Smooth muscle cell (in vitro differentiated cells): ENCODE results near the gene RSBN1. TPM values are rescaled to one million over a fixed set of nuclear protein-coding genes. Genes with fewer than 3 reads are reported as not detected.
A peak's percentile ranks its signal among the peaks of the same experiment; 100 is the strongest.

ENCODE experiments used
- DNase-seq: peaks from one replicate; lab custom pipeline; 2025; ENCODE audit not compliant: unreplicated experiment; lab: John Stamatoyannopoulos, UW
- H2AFZ ChIP-seq: fragments of 200-600 bp; sonication (generic); 2 replicates; pipeline ENCODE4 v1.6.0; 2016; ENCODE audit warnings: antibody characterized with exemption, low read depth, mild to moderate bottlenecking
- H3F3A ChIP-seq: fragments of 200-600 bp; sonication (generic); 2 replicates; pipeline ENCODE4 v1.6.0; 2017; ENCODE audit warnings: antibody characterized with exemption, low read depth
- H3K27ac ChIP-seq: fragments of 200-600 bp; sonication (generic); 2 replicates; pipeline ENCODE4 v1.5.1; 2016; ENCODE audit warnings: low read depth, mild to moderate bottlenecking
- H3K27me3 ChIP-seq: fragments of 200-600 bp; sonication (generic); 2 replicates; pipeline ENCODE4 v1.6.1; 2016; ENCODE audit warnings: low read depth, mild to moderate bottlenecking
- H3K36me3 ChIP-seq: fragments of 200-600 bp; sonication (generic); 2 replicates; pipeline ENCODE4 v1.5.1; 2016; ENCODE audit warnings: low read depth
- H3K4me1 ChIP-seq: fragments of 200-600 bp; sonication (generic); 2 replicates; pipeline ENCODE4 v1.5.1; 2016; ENCODE audit warnings: low read depth
- H3K4me2 ChIP-seq: fragments of 200-600 bp; sonication (generic); 2 replicates; pipeline ENCODE4 v1.6.0; 2016; ENCODE audit warnings: mild to moderate bottlenecking
- H3K4me3 ChIP-seq: fragments of 200-600 bp; sonication (generic); 2 replicates; pipeline ENCODE4 v1.5.1; 2016; ENCODE audit warnings: mild to moderate bottlenecking
- H3K79me2 ChIP-seq: fragments of 200-600 bp; sonication (generic); 2 replicates; pipeline ENCODE4 v1.6.0; 2016; ENCODE audit warnings: low read depth, mild to moderate bottlenecking
- H3K9ac ChIP-seq: fragments of 200-600 bp; sonication (generic); 2 replicates; pipeline ENCODE4 v1.6.0; 2016; ENCODE audit warnings: low read depth
- H3K9me3 ChIP-seq: fragments of 200-600 bp; sonication (generic); replicated peaks from 2 replicates; pipeline ENCODE4 v1.5.1; 2016; ENCODE audit warnings: low read depth
- H4K20me1 ChIP-seq: fragments of 200-600 bp; sonication (generic); 2 replicates; pipeline ENCODE4 v1.6.0; 2016; ENCODE audit warnings: low read depth
- CTCF ChIP-seq: fragments of 200-600 bp; sonication (generic); IDR thresholded peaks from 2 replicates; pipeline ENCODE4 v1.5.1; 2017; ENCODE audit warnings: borderline replicate concordance, mild to moderate bottlenecking, antibody characterized with exemption; ENCODE audit not compliant: insufficient read depth, poor library complexity, severe bottlenecking
- WGBS: methylation state at CpG from one replicate; pipeline ENCODE4 v1.1.7; 2016; ENCODE audit warnings: low lambda C conversion rate; 5-methylcytosine and 5-hydroxymethylcytosine counted together
- polyA plus RNA-seq: library from polyadenylated mRNA; unstranded; fragments of >200 nt; fragmentation: Nextera tagmentation; extraction: Ambion mirVana; gene quantifications from 2 replicates; pipeline ENCODE4 v1.2.1, GENCODE V29; 2016
- total RNA-seq: library from RNA; depleted of rRNA; stranded (reverse); fragments of >200 nt; gene quantifications from 2 replicates; pipeline ENCODE4 v1.2.3, GENCODE V29; 2014

Gene RSBN1
- total and polyA plus RNA-seq, 2 experiments from 2014 or later = 9.0 to 18.3 TPM

GRCh38 chr1:113783254-113784103 is 28.8 kb downstream of the RSBN1 start:
- no peaks in the 10 kb centered on the region for H3K27me3 ChIP-seq
- H3K4me2 ChIP-seq = no peak overlapping the region
- TF ChIP-seq CTCF = no peak
- no peak for DNase-seq
- no peaks in the 10 kb centered on the region for H3K36me3 ChIP-seq
- H3K9ac ChIP-seq = no peak overlapping the region
- H3K9me3 ChIP-seq = no peaks in the 10 kb centered on the region
- no peaks in the 10 kb centered on the region for H3F3A ChIP-seq
- no peak overlapping the region for H3K4me3 ChIP-seq
- peaks cover 93% of the 10 kb centered on the region for H4K20me1 ChIP-seq
- H3K4me1 ChIP-seq = peaks cover 17% of the 10 kb centered on the region
- peak overlapping the region; percentile 42 for H3K27ac ChIP-seq
- peaks cover 93% of the 10 kb centered on the region for H3K79me2 ChIP-seq
- no peak overlapping the region for H2AFZ ChIP-seq
- WGBS = 94% methylated on average over 4 of the region's 4 CpGs

GRCh38 chr1:113782406-113782805 is 29.9 kb downstream of the RSBN1 start:
- Histone ChIP-seq H3K9me3 (no peaks in the 10 kb centered on the region), H3K27ac (no peak overlapping the region), H3K4me3 (no peak overlapping the region), H3F3A (no peaks in the 10 kb centered on the region), H4K20me1 (peaks cover 94% of the 10 kb centered on the region), H3K4me2 (no peak overlapping the region), H3K9ac (no peak overlapping the region), H3K27me3 (no peaks in the 10 kb centered on the region), H3K79me2 (peaks cover 93% of the 10 kb centered on the region), H3K4me1 (peaks cover 17% of the 10 kb centered on the region), H3K36me3 (no peaks in the 10 kb centered on the region), H2AFZ (no peak overlapping the region)
- 96% methylated on average over 2 of the region's 2 CpGs for WGBS
- no peak for TF ChIP-seq CTCF
- no peak for DNase-seq

GRCh38 chr1:113780374-113781146 is 31.7 kb downstream of the RSBN1 start:
- TF ChIP-seq CTCF = no peak
- no peak overlapping the region for H3K27ac ChIP-seq
- H3K4me2 ChIP-seq = peak overlapping the region; percentile 49
- peaks cover 76% of the 10 kb centered on the region for H4K20me1 ChIP-seq
- H3F3A ChIP-seq = no peaks in the 10 kb centered on the region
- H3K4me3 ChIP-seq = no peak overlapping the region
- no peaks in the 10 kb centered on the region for H3K9me3 ChIP-seq
- WGBS = 79% methylated on average over 5 of the region's 5 CpGs
- peaks cover 12% of the 10 kb centered on the region for H3K36me3 ChIP-seq
- no peak overlapping the region for H2AFZ ChIP-seq
- peaks cover 17% of the 10 kb centered on the region for H3K4me1 ChIP-seq
- no peak for DNase-seq
- peaks cover 74% of the 10 kb centered on the region for H3K79me2 ChIP-seq
- no peak overlapping the region for H3K9ac ChIP-seq
- H3K27me3 ChIP-seq = no peaks in the 10 kb centered on the region
